Activated CD4-positive, alpha-beta memory T cell treated with anti-CD3 and anti-CD28 coated beads for 36 hours (primary cell): ENCODE measurements around the gene MRPL40. TPM values are rescaled to one million over a fixed set of nuclear protein-coding genes. Genes with fewer than 3 reads are reported as not detected.
"Not testable (repeated sequence)": the region's sequence is repeated elsewhere in the genome, so short reads cannot be mapped to it uniquely, and the experiment has no call there.

Experiments used
- CTCF ChIA-PET: fragments of 350-600 bp; sonication (Branson Sonifier 250); formaldehyde crosslinking; loops from one replicate; lab custom pipeline; 2021; ENCODE audit warnings: antibody characterized with exemption, inconsistent platforms; lab: Charles Lee
- POLR2A ChIA-PET: fragments of 350-600 bp; sonication (Branson Sonifier 250); formaldehyde crosslinking; loops from one replicate; lab custom pipeline; 2021; ENCODE audit warnings: antibody characterized with exemption; lab: Charles Lee
- DNase-seq: peaks from one replicate; pipeline ENCODE4 v3.0.0-alpha.2; 2020
- H3K27ac Mint-ChIP-seq: one replicate; pipeline ENCODE4 v1.8.0; 2021; ENCODE audit warnings: mixed read lengths
- H3K27me3 Mint-ChIP-seq: one replicate; pipeline ENCODE4 v1.8.0; 2021; ENCODE audit warnings: mixed read lengths
- H3K36me3 Mint-ChIP-seq: one replicate; pipeline ENCODE4 v1.8.0; 2021; ENCODE audit warnings: mixed read lengths
- H3K4me1 Mint-ChIP-seq: one replicate; pipeline ENCODE4 v1.8.0; 2021; ENCODE audit warnings: low read depth, mixed read lengths
- H3K4me3 Mint-ChIP-seq: one replicate; pipeline ENCODE4 v1.8.0; 2021; ENCODE audit warnings: mild to moderate bottlenecking, mixed read lengths
- H3K9me3 Mint-ChIP-seq: one replicate; pipeline ENCODE4 v1.8.0; 2021; ENCODE audit warnings: mixed read lengths
- intact Hi-C: fragments of 100-400 bp; cut with micrococcal nuclease; formaldehyde crosslinking; loops from one replicate; pipeline ENCODE4 v1.15.1; 2023
- total RNA-seq, 2 experiments: library from RNA; stranded (reverse); gene quantifications; one replicate each; pipeline ENCODE4 v1.2.3, GENCODE V29; 2021

MRPL40 gene
- total RNA-seq, 2 experiments from 2014 or later = 36.5 to 38.5 TPM

GRCh38 chr22:19445279-19445982 lies 13.1 kb downstream of the MRPL40 start:
- intact Hi-C loops, H3K27me3 Mint-ChIP-seq, H3K9me3 Mint-ChIP-seq, DNase-seq: not testable (repeated sequence)
- peak overlapping the region; percentile 10 for H3K4me3 Mint-ChIP-seq
- POLR2A ChIA-PET = interaction anchor here (5.7 kb wide), 1 partner anchor 13 kb away, joined by 59 read pairs; the partner anchor contains the start of genes HIRA and MRPL40
- CTCF ChIA-PET = interaction anchor here (0.6 to 1.1 kb wide), 5 partner anchors 9 to 184 kb away, joined by 3 to 4 read pairs (median 3); no protein-coding TSS in a partner anchor
- peak overlapping the region; percentile 25 for H3K27ac Mint-ChIP-seq
- H3K36me3 Mint-ChIP-seq = peaks cover 16% of the 10 kb centered on the region
- H3K4me1 Mint-ChIP-seq = peaks cover 49% of the 10 kb centered on the region

DNA sequence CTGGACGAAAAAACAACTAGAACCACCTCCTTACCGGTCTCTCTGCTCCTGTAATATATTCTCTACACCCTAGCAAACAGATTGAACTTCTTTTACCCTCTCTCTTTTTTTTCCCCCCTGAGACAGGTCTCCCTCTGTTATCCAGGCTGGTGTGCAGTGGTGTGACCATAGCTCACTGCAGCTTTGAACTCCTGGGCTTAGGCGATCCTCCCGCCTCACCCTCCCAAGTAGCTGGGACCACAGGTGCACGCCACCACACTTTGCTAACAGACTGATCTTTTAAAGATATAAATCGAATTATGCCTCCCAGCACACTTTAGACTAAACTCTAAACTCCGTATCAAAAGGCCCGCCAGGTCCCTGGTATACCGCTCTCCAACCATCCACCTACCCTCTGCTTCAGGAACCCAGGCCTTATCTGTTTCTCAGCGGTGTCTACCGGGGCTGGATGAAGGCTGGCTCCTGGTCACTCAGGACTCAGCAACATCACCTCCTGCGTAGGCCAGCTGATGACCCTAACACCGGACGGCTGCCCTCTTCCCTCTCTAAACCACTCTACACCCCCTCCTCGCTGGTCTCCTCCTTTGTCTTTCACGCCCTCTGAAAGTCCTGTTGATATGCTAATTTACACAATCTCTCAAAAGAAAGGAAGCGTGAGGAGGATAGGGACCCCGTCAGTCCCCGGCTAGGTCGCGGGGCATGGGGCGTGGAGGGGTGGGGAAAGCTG lies 14.4 kb downstream of the MRPL40 start:
- H3K27ac Mint-ChIP-seq = peak overlapping the region; percentile 78
- H3K9me3 Mint-ChIP-seq = no peaks in the 10 kb centered on the region
- peak overlapping the region; percentile 94 for H3K4me3 Mint-ChIP-seq
- no peak for DNase-seq
- ChIA-PET CTCF (interaction anchor here (1.0 to 1.4 kb wide), 2 partner anchors 183 to 267 kb away, joined by 3 read pairs; no protein-coding TSS in a partner anchor), POLR2A (interaction anchor here (0.6 to 5.7 kb wide), 6 partner anchors 10 to 155 kb away, joined by 3 to 59 read pairs (median 4); partner anchors contain the start of genes CDC45, CLTCL1, HIRA and MRPL40)
- no peaks in the 10 kb centered on the region for H3K27me3 Mint-ChIP-seq
- H3K36me3 Mint-ChIP-seq = peaks cover 16% of the 10 kb centered on the region
- intact Hi-C loops = no loop called here
- H3K4me1 Mint-ChIP-seq = peaks cover 49% of the 10 kb centered on the region

GRCh38 chr22:19447330-19448075 lies 15.2 kb downstream of the MRPL40 start, which contains the start of gene C22orf39:
TSS of gene C22orf39 (minus strand) at chr22:19447711. CDS start at chr22:19447688, 23 bp downstream.
- POLR2A ChIA-PET = interaction anchor here (0.6 to 5.7 kb wide), 7 partner anchors 11 to 156 kb away, joined by 3 to 59 read pairs (median 4); partner anchors contain the start of genes CDC45, CLTCL1, HIRA and MRPL40
- Mint-ChIP-seq H3K36me3 (peaks cover 16% of the 10 kb centered on the region), H3K27me3 (no peaks in the 10 kb centered on the region), H3K27ac (peak within 1 kb of the TSS; percentile 91), H3K4me3 (peak within 1 kb of the TSS; percentile 94), H3K9me3 (no peaks in the 10 kb centered on the region), H3K4me1 (peaks cover 47% of the 10 kb centered on the region)
- intact Hi-C loops = no loop called here
- CTCF ChIA-PET = interaction anchor here (1.4 kb wide), 1 partner anchor 268 kb away, joined by 3 read pairs; no protein-coding TSS in a partner anchor
- DNase-seq = peak; percentile 93

- CTCF ChIA-PET = interaction anchor here (1.4 kb wide), 1 partner anchor 269 kb away, joined by 3 read pairs; no protein-coding TSS in a partner anchor
- H3K9me3 Mint-ChIP-seq = no peaks in the 10 kb centered on the region
These were observed 15.8 kb downstream of the MRPL40 start for GRCh38 chr22:19448076-19448607.

GRCh38 chr22:19448739-19449421 lies 16.5 kb downstream of the MRPL40 start:
- intact Hi-C loops = loop anchor here (1.0 kb wide), 3 partner anchors 17 to 30 kb away; partner anchors contain the start of genes CDC45, MRPL40 and UFD1
- CTCF ChIA-PET = no interaction called here
- peaks cover 43% of the 10 kb centered on the region for H3K4me1 Mint-ChIP-seq

More at GRCh38 chr22:19448076-19448607, 15.8 kb downstream of the MRPL40 start:
- intact Hi-C loops = no loop called here
- Mint-ChIP-seq H3K27ac (peak overlapping the region; percentile 91), H3K4me3 (peak overlapping the region; percentile 94), H3K36me3 (peaks cover 20% of the 10 kb centered on the region), H3K4me1 (peaks cover 46% of the 10 kb centered on the region), H3K27me3 (no peaks in the 10 kb centered on the region)
- DNase-seq = peak; percentile 48
- POLR2A ChIA-PET = interaction anchor here (0.8 to 5.7 kb wide), 5 partner anchors 12 to 156 kb away, joined by 3 to 59 read pairs (median 3); partner anchors contain the start of genes CLTCL1, HIRA and MRPL40

DNA sequence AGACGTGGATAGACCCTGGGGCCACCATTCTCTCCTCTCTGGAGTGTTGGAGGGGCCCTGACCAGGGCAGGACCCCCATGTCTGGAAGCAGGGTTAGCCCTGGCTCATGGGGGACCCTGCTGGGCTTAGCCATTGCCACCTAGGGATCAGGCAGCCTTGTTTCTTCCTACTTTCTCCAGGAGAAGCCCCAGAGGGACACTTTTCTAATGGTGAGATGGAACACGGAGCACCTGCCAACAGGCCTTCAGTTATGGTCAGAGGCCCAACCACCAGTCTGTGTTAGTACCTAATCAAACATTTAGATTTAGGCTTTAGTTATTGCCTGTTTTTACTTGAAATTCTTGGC lies 17.1 kb downstream of the MRPL40 start:
- Mint-ChIP-seq H3K4me1 (peaks cover 41% of the 10 kb centered on the region), H3K27ac (peak overlapping the region; percentile 91), H3K27me3 (no peaks in the 10 kb centered on the region), H3K4me3 (no peak overlapping the region), H3K9me3 (no peaks in the 10 kb centered on the region), H3K36me3 (peaks cover 23% of the 10 kb centered on the region)
- intact Hi-C loops = loop anchor here (1.0 kb wide), 3 partner anchors 17 to 30 kb away; partner anchors contain the start of genes CDC45, MRPL40 and UFD1
- no peak for DNase-seq
- POLR2A ChIA-PET = interaction anchor here (0.7 kb wide), 1 partner anchor 18 kb away, joined by 3 read pairs; the partner anchor contains the start of gene HIRA
- CTCF ChIA-PET = no interaction called here

More at GRCh38 chr22:19448739-19449421, 16.5 kb downstream of the MRPL40 start:
- Mint-ChIP-seq H3K4me3 (peak overlapping the region; percentile 94), H3K27me3 (no peaks in the 10 kb centered on the region), H3K36me3 (peaks cover 19% of the 10 kb centered on the region), H3K27ac (peak overlapping the region; percentile 91), H3K9me3 (no peaks in the 10 kb centered on the region)
- POLR2A ChIA-PET = interaction anchor here (0.6 to 2.0 kb wide), 4 partner anchors 11 to 29 kb away, joined by 3 to 5 read pairs (median 3); partner anchors contain the start of gene HIRA
- peak; percentile 88 for DNase-seq

- H3K27me3 Mint-ChIP-seq = no peaks in the 10 kb centered on the region
- peaks cover 32% of the 10 kb centered on the region for H3K36me3 Mint-ChIP-seq
- intact Hi-C loops = no loop called here
- H3K27ac Mint-ChIP-seq = peak overlapping the region; percentile 33
- H3K9me3 Mint-ChIP-seq = no peaks in the 10 kb centered on the region
- DNase-seq = no peak
- no peak overlapping the region for H3K4me3 Mint-ChIP-seq
- H3K4me1 Mint-ChIP-seq = peaks cover 31% of the 10 kb centered on the region
- ChIA-PET CTCF (interaction anchor here (2.0 kb wide), 1 partner anchor 180 kb away, joined by 9 read pairs; no protein-coding TSS in a partner anchor), POLR2A (no interaction called here)
These were observed 18.2 kb downstream of the MRPL40 start for GRCh38 chr22:19450363-19451175.

- Mint-ChIP-seq H3K27me3 (no peaks in the 10 kb centered on the region), H3K4me3 (no peak overlapping the region), H3K4me1 (peaks cover 25% of the 10 kb centered on the region), H3K9me3 (no peaks in the 10 kb centered on the region), H3K27ac (peak overlapping the region; percentile 12), H3K36me3 (peaks cover 37% of the 10 kb centered on the region)
- CTCF ChIA-PET = interaction anchor here (1.2 to 2.0 kb wide), 2 partner anchors 32 to 179 kb away, joined by 3 to 9 read pairs; no protein-coding TSS in a partner anchor
- intact Hi-C loops = no loop called here
- no peak for DNase-seq
- POLR2A ChIA-PET = no interaction called here
These were observed 19.2 kb downstream of the MRPL40 start for GRCh38 chr22:19451570-19451969.

DNA sequence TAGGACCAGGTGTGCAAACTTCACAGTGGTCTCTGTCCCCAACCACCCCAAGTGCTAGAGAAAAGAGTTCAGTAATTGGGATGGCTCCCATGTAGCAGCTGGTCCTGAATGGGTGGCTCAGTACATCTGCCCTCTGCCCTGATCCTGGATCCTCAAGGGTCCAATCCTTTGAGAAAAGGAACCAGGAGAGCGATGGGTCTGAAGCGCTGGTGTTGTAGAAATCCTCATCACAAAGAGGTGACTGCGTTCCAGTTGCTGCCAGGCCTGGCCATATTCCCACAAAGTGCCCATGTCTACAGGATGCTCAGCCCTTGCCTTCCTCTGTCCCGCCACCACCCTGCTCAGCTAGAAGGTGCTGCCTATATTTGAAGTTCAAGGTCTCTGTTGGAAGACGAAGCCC lies 21.4 kb downstream of the MRPL40 start:
- POLR2A ChIA-PET = no interaction called here
- Mint-ChIP-seq H3K27me3 (no peaks in the 10 kb centered on the region), H3K27ac (no peak overlapping the region), H3K9me3 (no peaks in the 10 kb centered on the region), H3K4me3 (no peak overlapping the region), H3K36me3 (peaks cover 39% of the 10 kb centered on the region), H3K4me1 (peaks cover 12% of the 10 kb centered on the region)
- no peak for DNase-seq
- CTCF ChIA-PET = interaction anchor here (0.6 kb wide), 1 partner anchor 402 kb away, joined by 3 read pairs; no protein-coding TSS in a partner anchor
- intact Hi-C loops = no loop called here

- Mint-ChIP-seq H3K36me3 (peaks cover 39% of the 10 kb centered on the region), H3K4me3 (no peak overlapping the region), H3K27ac (peak overlapping the region; percentile 53), H3K9me3 (no peaks in the 10 kb centered on the region), H3K27me3 (no peaks in the 10 kb centered on the region), H3K4me1 (peaks cover 8% of the 10 kb centered on the region)
- intact Hi-C loops = no loop called here
- POLR2A ChIA-PET = no interaction called here
- CTCF ChIA-PET = interaction anchor here (1.6 kb wide), 1 partner anchor 176 kb away, joined by 4 read pairs; no protein-coding TSS in a partner anchor
- DNase-seq = no peak
These were observed 21.8 kb downstream of the MRPL40 start for GRCh38 chr22:19454156-19454555.
